Astrocyte of the hippocampus (primary cell): ENCODE measurements around the gene SPHK2.
A peak's percentile ranks its signal among the peaks of the same experiment; 100 is the strongest.
"Not testable (repeated sequence)": the region's sequence is repeated elsewhere in the genome, so short reads cannot be mapped to it uniquely, and the experiment has no call there.

Experiments
- DNase-seq: peaks from one replicate; pipeline ENCODE4 v3.0.0; 2011; ENCODE audit warnings: low read depth, low spot score

Gene SPHK2

DNA sequence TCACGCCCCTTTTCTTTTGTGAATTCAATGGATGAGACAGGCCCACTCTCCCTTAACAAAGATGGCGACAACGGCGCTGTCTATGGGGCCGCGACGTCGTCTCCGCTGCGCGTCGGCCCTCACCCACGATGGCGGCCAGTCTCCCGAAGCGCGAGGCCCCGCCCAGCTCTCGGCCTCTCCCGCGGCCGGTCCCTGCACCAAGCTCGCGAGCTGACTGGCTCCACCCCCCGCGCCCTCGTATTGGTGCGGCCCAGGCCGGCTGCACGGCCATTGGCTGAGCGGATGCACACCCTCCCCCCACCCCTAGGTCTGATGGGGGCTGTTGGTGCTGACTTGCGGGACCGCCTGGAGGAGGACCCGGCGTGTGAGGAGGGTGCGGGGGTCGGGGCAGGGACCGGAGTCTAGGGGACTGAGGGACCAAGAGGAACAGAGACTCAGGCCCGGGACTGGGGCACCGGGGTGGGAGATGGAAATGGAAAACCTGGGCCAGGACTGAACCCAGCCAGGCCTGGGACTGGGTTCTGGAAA, 4.8 kb downstream of the SPHK2 start:
- peak; percentile 100 for DNase-seq

GRCh38 chr19:48624791-48625723, 5.8 kb downstream of the SPHK2 start:
- DNase-seq: no peak

DNA sequence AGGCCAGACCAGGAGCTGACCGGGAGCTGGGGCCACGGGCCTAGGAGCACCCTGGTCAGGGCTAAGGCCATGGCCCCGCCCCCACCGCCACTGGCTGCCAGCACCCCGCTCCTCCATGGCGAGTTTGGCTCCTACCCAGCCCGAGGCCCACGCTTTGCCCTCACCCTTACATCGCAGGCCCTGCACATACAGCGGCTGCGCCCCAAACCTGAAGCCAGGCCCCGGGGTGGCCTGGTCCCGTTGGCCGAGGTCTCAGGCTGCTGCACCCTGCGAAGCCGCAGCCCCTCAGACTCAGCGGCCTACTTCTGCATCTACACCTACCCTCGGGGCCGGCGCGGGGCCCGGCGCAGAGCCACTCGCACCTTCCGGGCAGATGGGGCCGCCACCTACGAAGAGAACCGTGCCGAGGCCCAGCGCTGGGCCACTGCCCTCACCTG, 6.6 kb downstream of the SPHK2 start:
- DNase-seq: no peak

DNA sequence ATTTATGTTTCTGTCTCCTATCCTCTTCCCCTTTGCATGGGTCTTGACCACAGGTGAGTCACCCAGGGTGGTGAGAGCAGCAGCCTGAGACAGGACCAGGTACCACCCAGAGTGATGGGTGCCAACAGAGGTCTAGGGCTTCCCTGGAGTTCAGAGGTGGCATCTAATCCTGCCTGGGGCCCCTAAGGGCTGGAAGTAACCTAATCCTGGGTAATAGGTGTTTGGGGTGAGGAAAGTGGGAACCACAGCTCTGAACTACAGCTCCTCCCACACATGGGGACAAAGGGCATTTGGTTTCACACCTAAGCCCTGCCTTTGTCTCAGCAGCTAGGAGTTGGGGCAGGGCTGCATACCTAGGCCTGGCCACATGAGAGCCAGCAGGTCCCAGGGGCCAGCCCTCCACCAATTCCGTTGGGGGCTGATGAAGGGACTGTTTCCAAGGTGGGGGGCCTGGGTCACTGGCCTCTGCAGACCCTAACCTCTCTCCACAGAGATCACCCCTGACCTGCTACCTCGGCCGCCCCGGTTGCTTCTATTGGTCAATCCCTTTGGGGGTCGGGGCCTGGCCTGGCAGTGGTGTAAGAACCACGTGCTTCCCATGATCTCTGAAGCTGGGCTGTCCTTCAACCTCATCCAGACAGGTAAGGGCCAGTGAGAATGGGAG, 8.0 kb downstream of the SPHK2 start:
- DNase-seq: no peak

DNA sequence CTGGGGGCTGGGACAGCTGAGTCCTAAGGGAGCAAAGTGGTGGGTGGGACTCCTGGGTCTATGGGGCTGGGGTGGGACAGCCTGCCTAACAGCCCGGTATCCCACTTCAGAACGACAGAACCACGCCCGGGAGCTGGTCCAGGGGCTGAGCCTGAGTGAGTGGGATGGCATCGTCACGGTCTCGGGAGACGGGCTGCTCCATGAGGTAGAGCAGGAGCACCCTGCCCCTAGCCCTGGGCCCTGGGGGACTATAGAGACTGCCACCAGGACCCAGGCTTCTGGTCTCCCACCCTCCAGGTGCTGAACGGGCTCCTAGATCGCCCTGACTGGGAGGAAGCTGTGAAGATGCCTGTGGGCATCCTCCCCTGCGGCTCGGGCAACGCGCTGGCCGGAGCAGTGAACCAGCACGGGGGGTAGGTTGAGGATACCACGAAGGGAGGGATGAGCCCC, 8.6 kb downstream of the SPHK2 start:
- DNase-seq: no peak

- DNase-seq: no peak
Measured at GRCh38 chr19:48628486-48629296, 9.4 kb downstream of the SPHK2 start.

- no peak for DNase-seq
Measured at GRCh38 chr19:48629297-48629598, 9.9 kb downstream of the SPHK2 start.

- peak; percentile 71 for DNase-seq
Measured at GRCh38 chr19:48629599-48630295, 10.4 kb downstream of the SPHK2 start.

- DNase-seq: peak; percentile 72
Measured at GRCh38 chr19:48630296-48631063, 11.2 kb downstream of the SPHK2 start.

DNA sequence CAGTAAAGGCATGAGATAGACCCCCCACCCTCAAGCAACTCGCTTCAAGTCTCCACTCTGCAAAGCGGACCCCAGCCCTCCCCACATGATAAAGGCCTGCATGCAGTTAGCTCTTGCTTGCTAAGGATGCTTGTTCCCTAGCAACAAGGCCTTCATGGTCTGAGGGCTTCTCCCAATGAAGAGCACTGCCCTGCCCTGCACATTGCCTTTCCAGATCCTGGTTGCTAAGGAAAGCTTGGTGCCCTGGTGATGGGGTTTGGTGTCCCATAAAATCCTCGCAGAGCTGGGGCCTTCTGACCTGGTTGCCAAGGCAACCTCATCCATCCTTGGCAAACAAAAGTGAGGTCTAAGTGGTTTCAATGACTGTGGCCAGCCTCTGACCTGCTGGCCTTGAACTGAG, 11.9 kb downstream of the SPHK2 start:
- no peak for DNase-seq

DNA sequence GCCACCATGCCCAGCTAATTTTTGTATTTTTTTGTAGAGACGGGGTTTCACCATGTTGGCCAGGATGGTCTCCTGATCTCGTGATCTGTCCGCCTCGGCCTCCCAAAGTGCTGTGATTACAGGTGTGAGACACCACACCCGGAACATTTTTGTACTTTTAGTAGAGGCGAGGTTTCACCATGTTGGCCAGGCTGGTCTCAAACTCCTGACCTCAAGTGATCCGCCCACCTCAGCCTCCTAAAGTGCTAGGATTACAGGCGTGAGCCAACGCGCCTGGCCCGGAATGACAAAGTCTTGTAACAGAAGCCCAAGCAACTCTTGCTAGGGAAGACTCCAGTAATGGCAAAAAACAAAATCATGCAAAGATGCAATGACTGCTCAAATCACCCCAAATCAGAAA, 13.0 kb downstream of the SPHK2 start:
- DNase-seq: not testable (repeated sequence)

- no peak for DNase-seq
Measured at GRCh38 chr19:48632692-48633147, 13.4 kb downstream of the SPHK2 start.

DNA sequence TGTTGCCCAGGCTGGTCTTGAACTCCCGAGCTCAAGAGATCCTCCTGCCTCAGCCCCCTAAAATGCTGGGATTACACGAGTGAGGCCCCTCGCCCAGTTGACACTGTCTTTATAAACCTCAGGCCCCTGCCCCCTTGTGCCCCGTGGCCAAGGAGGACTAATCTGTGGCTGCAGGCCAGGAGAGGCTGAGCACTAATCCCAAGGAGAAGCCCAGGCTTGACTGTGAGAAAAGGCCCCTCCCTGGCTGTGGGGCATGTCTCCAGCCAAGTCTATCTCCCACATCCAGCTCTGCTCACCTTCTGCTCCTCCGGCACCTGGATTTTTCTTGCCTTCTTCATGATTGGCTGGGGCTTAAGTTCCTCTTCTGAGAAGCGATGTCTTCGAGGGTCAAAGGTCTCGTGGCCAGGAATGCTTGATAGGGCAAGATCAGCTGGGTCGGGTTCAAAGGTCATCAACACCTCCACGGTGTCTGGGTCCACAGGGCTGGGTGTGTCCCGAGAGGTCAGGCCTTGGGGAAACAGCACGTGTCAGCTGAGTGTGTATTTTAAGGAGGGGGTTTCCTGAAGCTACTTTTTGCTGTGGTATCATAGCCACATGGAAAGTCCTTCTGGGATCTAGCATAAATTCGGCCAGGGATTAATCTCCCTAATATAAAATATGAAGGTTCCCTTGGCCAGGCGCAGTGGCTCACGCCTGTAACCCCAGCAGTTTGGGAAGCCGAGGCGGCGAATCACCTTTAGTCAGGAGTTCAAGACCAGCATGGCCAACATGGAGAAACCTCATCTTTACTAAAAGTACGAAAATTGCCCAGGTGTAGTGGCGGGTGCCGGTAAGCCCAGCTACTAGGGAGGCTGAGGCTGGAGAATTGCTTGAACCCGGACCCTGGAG, 14.1 kb downstream of the SPHK2 start:
- no peak for DNase-seq

DNA sequence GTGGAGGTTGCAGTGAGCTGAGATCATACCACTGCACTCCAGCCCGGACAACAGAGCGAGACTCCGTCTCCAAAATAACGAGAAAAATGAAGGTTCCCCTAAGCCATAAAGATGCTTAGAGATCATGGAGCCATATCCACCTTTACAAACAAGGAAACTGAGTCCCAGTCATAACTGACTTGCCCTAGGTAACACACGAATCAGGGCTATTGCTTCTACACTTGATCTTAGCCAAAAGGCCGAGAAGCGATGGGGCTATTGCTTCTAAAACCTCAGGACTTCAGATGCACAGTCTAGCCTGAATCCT, 14.7 kb downstream of the SPHK2 start:
- DNase-seq: no peak

- DNase-seq: peak; percentile 96
Measured at GRCh38 chr19:48634424-48635262, 15.3 kb downstream of the SPHK2 start.

DNA sequence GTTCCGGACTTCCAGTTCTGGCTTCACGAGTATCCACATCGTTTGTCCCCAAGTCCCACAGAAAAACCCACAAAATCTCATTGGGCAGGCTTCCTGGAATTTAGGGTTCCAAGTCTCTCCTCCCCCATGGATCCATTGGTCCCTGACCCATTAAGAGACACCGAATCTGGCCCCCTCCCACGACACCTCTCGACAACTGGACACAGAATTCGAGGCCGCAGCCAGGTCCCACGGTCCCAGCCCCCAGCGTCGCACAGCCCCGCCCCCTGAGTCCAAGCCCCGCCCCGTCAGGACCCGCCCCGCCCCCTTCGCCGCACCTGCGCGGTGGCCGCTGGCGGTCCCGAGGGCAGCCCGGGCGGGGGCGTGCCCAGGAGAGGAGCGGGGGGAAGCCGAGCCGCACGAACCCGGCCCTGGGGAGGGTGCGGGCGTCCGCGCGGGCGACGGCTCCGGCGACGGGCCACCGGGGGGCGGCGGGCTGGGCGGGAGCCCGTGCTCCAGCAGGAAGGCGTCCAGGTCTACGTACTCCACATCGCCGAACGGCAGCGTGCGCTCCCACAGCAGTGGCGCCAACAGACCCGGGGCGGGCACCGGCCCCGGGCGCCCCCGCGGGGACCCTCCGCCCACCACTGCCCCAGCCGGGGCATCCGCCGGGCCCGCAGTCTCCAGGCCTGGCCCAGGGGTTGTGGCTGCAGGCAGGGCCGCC, 16.1 kb downstream of the SPHK2 start:
- DNase-seq: peak; percentile 71

DNA sequence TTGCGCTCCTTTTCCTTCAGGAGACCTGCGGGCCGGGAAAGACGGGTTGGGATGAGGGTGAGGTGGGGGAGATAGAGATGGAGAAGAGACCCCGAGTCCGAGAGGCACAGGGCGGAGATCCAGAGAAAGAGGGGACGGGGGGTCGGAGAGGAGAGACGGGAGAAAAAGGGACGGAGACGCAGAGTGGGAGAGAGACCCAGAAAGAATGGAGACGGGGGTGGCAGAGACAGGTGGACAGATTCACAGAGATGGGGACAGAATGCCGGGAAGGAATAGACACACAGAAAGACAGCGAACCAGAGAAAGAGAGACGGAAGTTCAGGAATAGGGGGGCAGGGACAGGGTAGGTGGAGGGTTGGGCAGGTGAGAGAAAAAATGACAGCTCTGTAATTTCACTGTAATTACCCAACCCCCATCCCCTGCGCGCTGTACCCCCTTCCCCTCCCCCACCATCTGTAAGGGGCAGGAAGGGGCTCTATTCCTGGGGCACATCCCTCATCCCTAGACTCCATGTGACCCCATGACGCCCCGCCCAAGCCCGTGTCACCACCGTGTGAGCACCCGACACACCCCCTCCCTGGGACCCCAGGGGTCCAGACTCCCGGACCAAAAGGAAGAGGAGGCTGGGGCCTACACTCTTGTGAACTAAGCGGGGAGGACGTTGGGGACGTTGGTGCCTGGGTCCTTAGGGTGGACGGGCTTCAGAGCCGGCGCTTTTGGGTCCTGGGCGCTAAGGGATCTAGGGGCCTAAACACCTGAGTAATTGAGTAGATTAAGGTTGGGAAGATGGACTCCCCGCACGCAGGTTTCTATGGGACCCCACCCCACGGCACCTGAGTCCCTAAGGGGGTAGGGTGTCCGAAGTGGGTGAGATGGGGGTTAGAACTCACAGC, 16.9 kb downstream of the SPHK2 start:
- DNase-seq: no peak
